ENCODE data around the gene ATF7IP2. TPM values are rescaled to one million over a fixed set of nuclear protein-coding genes. Genes with fewer than 3 reads are reported as not detected.

Gene ATF7IP2
- total and polyA plus RNA-seq, 9 of the 15 experiments (the other 6 are each of a cell fraction or from before 2014, with no cell fraction given), result 131 to 515 (median 196) TPM

- no peak for TF ChIP-seq ESRRB (CRISPR knock-in tag; IDR thresholded peaks at IDR 0.05; ENCODE audit: borderline replicate concordance)
- TF ChIP-seq JUN (IDR thresholded peaks at IDR 0.05; ENCODE audit: borderline replicate concordance, low read depth, low read length), result peak; percentile 87; the same call in 1 of the 2 replicates
- TF ChIP-seq JUN (CRISPR knock-in tag; IDR thresholded peaks at IDR 0.05; ENCODE audit: borderline replicate concordance), result no peak; the same call in 1 of the 2 replicates
- TF ChIP-seq ZNF79 (CRISPR knock-in tag; IDR thresholded peaks at IDR 0.05; ENCODE audit: low read depth), result no peak
- TF ChIP-seq MXI1 (IDR thresholded peaks at IDR 0.05; ENCODE audit: low read depth, low read length), result peak; percentile 58; the same call in 1 of the 2 replicates
- TF ChIP-seq ARID3A (IDR thresholded peaks at IDR 0.05; ENCODE audit: borderline replicate concordance, low read depth, low read length), result peak; percentile 42; the same call in 1 of the 2 replicates
Measured at GRCh38 chr16:10497132-10498101, 111.6 kb downstream of the ATF7IP2 start (continued).

- H3K4me1 ChIP-seq (replicated peaks in 1 of 2; ENCODE audit: control insufficient read depth in 2 of 2, insufficient read depth in 2 of 2, low read length in 2 of 2), result peaks cover 6 to 17% of the 10 kb centered on the region in 2 experiments
- H3K79me2 ChIP-seq (ENCODE audit: control insufficient read depth, insufficient read depth, low read length), result no peaks in the 10 kb centered on the region
- H3K4me3 ChIP-seq, result no peak overlapping the region
- ATAC-seq (no peak), FAIRE-seq (no peak), DNase-seq (ENCODE audit: extremely low read depth in 1 of 4, low spot score in 3 of 4) (no peak)
- TF ChIP-seq EP400 (IDR thresholded peaks at IDR 0.05) (no peak), ZNF274 (IDR thresholded peaks at IDR 0.05; ENCODE audit: borderline replicate concordance, low read depth, low read length) (no peak)
- H3K36me3 ChIP-seq (ENCODE audit: control insufficient read depth, insufficient read depth, low read length), result no peaks in the 10 kb centered on the region
- peak overlapping the region; percentile 50 for H3K27ac ChIP-seq (ENCODE audit: extremely low read depth, low read depth, low read length)
- H4K20me1 ChIP-seq (replicated peaks; ENCODE audit: control insufficient read depth, insufficient read depth, low read length), result no peaks in the 10 kb centered on the region
- no peak overlapping the region for H3K9ac ChIP-seq (ENCODE audit: insufficient read depth in 1 of 2, low read depth in 2 of 2, low read length in 2 of 2)
- H3K4me2 ChIP-seq (ENCODE audit: insufficient read depth, low read length), result no peak overlapping the region
- H3K9me1 ChIP-seq (ENCODE audit: control insufficient read depth, insufficient read depth, low read length), result no peaks in the 10 kb centered on the region
- 82% methylated on average over 3 of the region's 3 CpGs for WGBS (ENCODE audit: insufficient coverage, low coverage, missing lambda C conversion rate)
- peaks cover 17% of the 10 kb centered on the region for H3K9me3 ChIP-seq (replicated peaks; ENCODE audit: control insufficient read depth, insufficient read depth, low read depth, low read length)
- intact Hi-C loops (cut with micrococcal nuclease), result loop anchor here (2.0 kb wide), 1 partner anchor 138 kb away; no protein-coding TSS in a partner anchor
- BruUV-seq (replicated peaks), result no TSS peak
- ChIA-PET CTCF (ENCODE audit: low intra/inter-chr PET ratio) (interaction anchor here (0.6 kb wide), 1 partner anchor 244 kb away, joined by 3 read pairs; no protein-coding TSS in a partner anchor), POLR2A (no interaction called here)
- 0 out of 2 replicates have a peak overlapping the region, but pooled peaks have one; percentile 7 for H2AFZ ChIP-seq (ENCODE audit: low read depth, low read length)
- in situ Hi-C loops (cut with MboI), result no loop called here
- H3K27me3 ChIP-seq (ENCODE audit: control insufficient read depth in 2 of 2, insufficient read depth in 2 of 2, low read length in 2 of 2), result no peaks in the 10 kb centered on the region
Measured at GRCh38 chr16:10500582-10500981, 114.7 kb downstream of the ATF7IP2 start.
